IMR-90 (cell line): ENCODE results near the gene SLC12A6. TPM values are rescaled to one million over a fixed set of nuclear protein-coding genes. Genes with fewer than 3 reads are reported as not detected.

Experiments
- ATAC-seq: fragments of 200-7000 bp; cut with Tn5 transposase; 2 replicates; pipeline ENCODE4 v1.9.1; 2020; ENCODE audit warnings: low read depth, mild to moderate bottlenecking, moderate library complexity
- BruUV-seq: library from RNA; stranded (reverse); fragments of 400-500 nt; replicated peaks from 2 replicates; lab custom pipeline; 2021; lab: Mats Ljungman, UMichigan
- CTCF ChIA-PET: fragments of 300-600 bp; formaldehyde crosslinking; extraction: SDS; loops from one replicate; lab custom pipeline; 2021; ENCODE audit warnings: antibody characterized with exemption; lab: Yijun Ruan, JAX
- POLR2A ChIA-PET: fragments of 300-600 bp; sonication (Branson Sonifier 250); formaldehyde crosslinking; loops from one replicate; lab custom pipeline; 2022; ENCODE audit warnings: antibody characterized with exemption; ENCODE audit not compliant: unreplicated experiment; lab: Charles Lee
- DNase-seq: peaks from one replicate; pipeline ENCODE4 v3.0.0; 2013
- H2AFZ ChIP-seq: replicated peaks from 2 replicates; pipeline ENCODE3; 2013; ENCODE audit warnings: low read length, mild to moderate bottlenecking; ENCODE audit not compliant: poor library complexity
- H2AK5ac ChIP-seq: 2 replicates; pipeline ENCODE4 v1.6.1; 2013; ENCODE audit warnings: low read depth, low read length, inconsistent platforms
- H2AK9ac ChIP-seq: replicated peaks from 2 replicates; pipeline ENCODE3; 2013; ENCODE audit warnings: mild to moderate bottlenecking, low read depth, low read length, moderate library complexity; ENCODE audit not compliant: poor library complexity
- H2BK120ac ChIP-seq: 2 replicates; pipeline ENCODE4 v1.6.1; 2013; ENCODE audit warnings: low read depth, low read length, inconsistent platforms
- H2BK15ac ChIP-seq: 3 replicates; pipeline ENCODE4 v1.6.1; 2013; ENCODE audit warnings: low read depth, low read length, inconsistent platforms
- H2BK20ac ChIP-seq: 2 replicates; pipeline ENCODE4 v1.6.1; 2013; ENCODE audit warnings: low read depth, mild to moderate bottlenecking, inconsistent platforms, low read length, moderate library complexity
- H2BK5ac ChIP-seq: 2 replicates; pipeline ENCODE4 v1.6.1; 2013; ENCODE audit warnings: mild to moderate bottlenecking, low read depth, low read length, inconsistent platforms; ENCODE audit not compliant: poor library complexity, severe bottlenecking
- H3K14ac ChIP-seq: replicated peaks from 2 replicates; pipeline ENCODE4 v1.6.1; 2013; ENCODE audit warnings: low read depth, low read length, inconsistent platforms
- H3K18ac ChIP-seq: 2 replicates; pipeline ENCODE4 v1.6.1; 2013; ENCODE audit warnings: low read depth, low read length, control low read depth
- H3K23ac ChIP-seq: 2 replicates; pipeline ENCODE4 v1.6.1; 2013; ENCODE audit warnings: low read depth, low read length, inconsistent platforms
- H3K27ac ChIP-seq: 2 replicates; pipeline ENCODE4 v1.5.1; 2013; ENCODE audit warnings: mild to moderate bottlenecking, control low read depth, low read length; ENCODE audit not compliant: insufficient read depth
- H3K27me3 ChIP-seq: 2 replicates; pipeline ENCODE4 v1.6.1; 2013; ENCODE audit warnings: low read length; ENCODE audit not compliant: control insufficient read depth, insufficient read depth
- H3K36me3 ChIP-seq: 2 replicates; pipeline ENCODE4 v1.6.1; 2013; ENCODE audit warnings: low read length, mixed read lengths; ENCODE audit not compliant: control insufficient read depth, insufficient read depth
- H3K4ac ChIP-seq: 2 replicates; pipeline ENCODE4 v1.6.1; 2013; ENCODE audit warnings: low read depth, low read length, inconsistent platforms
- H3K4me1 ChIP-seq: 2 replicates; pipeline ENCODE4 v1.6.1; 2013; ENCODE audit warnings: low read length, mixed read lengths; ENCODE audit not compliant: control insufficient read depth, insufficient read depth
- H3K4me2 ChIP-seq: 2 replicates; pipeline ENCODE4 v1.6.1; 2013; ENCODE audit warnings: low read depth, mild to moderate bottlenecking, control low read depth, low read length, moderate library complexity
- H3K4me3 ChIP-seq: 2 replicates; pipeline ENCODE4 v1.5.1; 2013; ENCODE audit warnings: low read depth, mild to moderate bottlenecking, control low read depth, low read length, moderate library complexity; ENCODE audit not compliant: insufficient read depth
- H3K56ac ChIP-seq: 2 replicates; pipeline ENCODE4 v1.6.1; 2013; ENCODE audit warnings: low read length, inconsistent platforms; ENCODE audit not compliant: insufficient read depth; ENCODE audit errors: extremely low read depth
- H3K79me1 ChIP-seq, 2 experiments: 2 replicates each; pipeline ENCODE4 v1.6.1; 2013; ENCODE audit warnings: low read length in 2 of 2, inconsistent platforms in 1 of 2, low read depth in 1 of 2
- H3K9ac ChIP-seq: 2 replicates; pipeline ENCODE4 v1.6.1; 2013; ENCODE audit warnings: low read depth, low read length, control low read depth
- H3K9me1 ChIP-seq: 2 replicates; pipeline ENCODE4 v1.6.1; 2013; ENCODE audit warnings: low read length, inconsistent platforms; ENCODE audit not compliant: insufficient read depth
- H3K9me3 ChIP-seq: 2 replicates; pipeline ENCODE4 v1.6.1; 2013; ENCODE audit warnings: low read length; ENCODE audit not compliant: control insufficient read depth, insufficient read depth
- H4K20me1 ChIP-seq: 2 replicates; pipeline ENCODE4 v1.6.1; 2013; ENCODE audit warnings: low read length, inconsistent platforms; ENCODE audit not compliant: insufficient read depth
- H4K5ac ChIP-seq: 2 replicates; pipeline ENCODE4 v1.6.1; 2013; ENCODE audit warnings: mild to moderate bottlenecking, low read depth, low read length, control low read depth
- H4K8ac ChIP-seq, 2 experiments: 2 replicates each; pipeline ENCODE4 v1.6.1; 2013; ENCODE audit warnings: low read depth in 2 of 2, low read length in 2 of 2, control low read depth in 1 of 2, inconsistent platforms in 1 of 2
- H4K91ac ChIP-seq: 2 replicates; pipeline ENCODE4 v1.6.1; 2013; ENCODE audit warnings: low read depth, low read length, inconsistent platforms; ENCODE audit not compliant: insufficient read depth
- BHLHE40 ChIP-seq: fragments of 150-350 bp; IDR thresholded peaks from 2 replicates; pipeline ENCODE4 v1.6.1; 2016; ENCODE audit warnings: mild to moderate bottlenecking, low read depth, low read length
- CEBPB ChIP-seq: IDR thresholded peaks from 2 replicates; pipeline ENCODE4 v1.6.1; 2012; ENCODE audit warnings: low read depth, low read length, improper control_type of control experiment
- MAZ ChIP-seq: IDR thresholded peaks from 2 replicates; pipeline ENCODE4 v1.6.1; 2012; ENCODE audit warnings: low read depth, mild to moderate bottlenecking, low read length, improper control_type of control experiment, moderate library complexity, borderline replicate concordance
- MXI1 ChIP-seq: IDR thresholded peaks from 2 replicates; pipeline ENCODE4 v1.6.1; 2012; ENCODE audit warnings: low read depth, mild to moderate bottlenecking, low read length, moderate library complexity, borderline replicate concordance
- POLR2A ChIP-seq: IDR thresholded peaks from 2 replicates; pipeline ENCODE4 v1.6.1; 2012; ENCODE audit warnings: mild to moderate bottlenecking, low read depth, low read length
- WGBS, 2 experiments: methylation state at CpG; one replicate each; pipeline versions ENCODE4 v1.1.5 to v1.1.7; 2013; ENCODE audit warnings: missing lambda C conversion rate in 2 of 2; ENCODE audit not compliant: insufficient read length in 1 of 2; ENCODE audit errors: extremely low coverage in 2 of 2; 5-methylcytosine and 5-hydroxymethylcytosine counted together
- dilution Hi-C: fragments of 300-500 bp; cut with HindIII; formaldehyde crosslinking; loops from one replicate; pipeline ENCODE4 v1.14.3; 2018; ENCODE audit warnings: low sequenced_read_pairs; ENCODE audit not compliant: unreplicated experiment
- in situ Hi-C: fragments of 300-500 bp; cut with MboI; formaldehyde crosslinking; loops from 3 replicates; pipeline ENCODE4 v1.14.3; 2019; ENCODE audit warnings: low sequenced_read_pairs, inconsistent platforms, mixed read lengths
- intact Hi-C: fragments of 100-400 bp; cut with micrococcal nuclease; formaldehyde crosslinking; loops from 2 replicates; pipeline ENCODE4 v1.10.0; 2022
- polyA plus RNA-seq, 3 experiments: library from polyadenylated mRNA; depleted of rRNA; stranded (reverse); fragments of >200 nt; gene quantifications; 2 replicates each; pipeline ENCODE4 v1.2.3, GENCODE V29; 2012; ENCODE audit warnings: low replicate concordance in 1 of 3
- total RNA-seq: library from RNA; depleted of rRNA; stranded (reverse); fragments of >200 nt; gene quantifications from 2 replicates; pipeline ENCODE4 v1.2.3, GENCODE V29; 2012
- TF ChIP-seq, protein P1 (sequence below): fragments of 150-350 bp; IDR thresholded peaks from 2 replicates; pipeline ENCODE4 v1.6.1; 2017; ENCODE audit warnings: mild to moderate bottlenecking, antibody characterized with exemption, low read length, low read depth

The SLC12A6 gene
- total and polyA plus RNA-seq, 2 of the 4 experiments (the other 2 are of a cell fraction) = 7.7 to 10.2 TPM

DNA sequence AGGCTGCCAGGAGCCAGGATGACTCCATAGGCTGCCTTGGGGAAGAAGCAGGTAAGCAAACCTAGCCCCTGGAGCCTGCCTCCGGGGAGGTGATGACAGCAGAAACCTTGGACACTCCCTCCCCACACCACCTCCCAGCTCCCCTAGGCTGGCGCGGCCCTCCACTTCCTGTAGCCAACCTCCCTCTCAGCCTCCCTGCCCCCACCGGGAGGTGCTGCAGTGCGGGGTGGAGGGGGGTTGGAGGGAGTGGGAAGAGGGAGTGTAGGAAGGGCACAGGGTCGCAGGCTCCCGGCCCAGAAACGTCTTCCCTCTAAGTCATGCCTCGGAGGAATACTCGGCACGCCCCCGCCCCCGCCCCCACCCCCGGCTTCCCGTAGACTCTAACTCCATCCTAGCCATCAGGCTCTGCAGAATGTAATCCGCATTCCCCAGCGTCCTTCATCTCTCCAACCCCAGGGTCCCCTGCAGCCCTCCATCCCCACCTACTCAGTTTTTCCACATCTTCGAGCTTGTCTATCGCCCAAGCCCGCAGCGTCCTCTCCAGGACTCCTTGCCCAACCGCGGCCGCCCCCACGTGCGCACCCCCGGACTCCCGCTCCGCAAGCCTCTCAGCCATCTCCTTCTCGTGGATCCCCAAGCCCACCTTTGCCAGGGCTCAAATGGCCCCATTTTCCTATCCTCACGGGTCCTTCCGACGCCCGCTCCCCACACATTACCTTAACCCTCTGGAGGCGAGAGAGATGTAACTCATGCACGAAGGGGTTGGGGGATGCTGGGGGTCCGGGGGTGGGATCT is 28.9 kb upstream of the SLC12A6 start:
- TF ChIP-seq BHLHE40 (no peak), POLR2A (no peak), CEBPB (no peak), MXI1 (peak; percentile 39; the same call in 1 of the 2 replicates), MAZ (peak; percentile 62; the same call in 1 of the 2 replicates)
- TF ChIP-seq, protein P1, sequence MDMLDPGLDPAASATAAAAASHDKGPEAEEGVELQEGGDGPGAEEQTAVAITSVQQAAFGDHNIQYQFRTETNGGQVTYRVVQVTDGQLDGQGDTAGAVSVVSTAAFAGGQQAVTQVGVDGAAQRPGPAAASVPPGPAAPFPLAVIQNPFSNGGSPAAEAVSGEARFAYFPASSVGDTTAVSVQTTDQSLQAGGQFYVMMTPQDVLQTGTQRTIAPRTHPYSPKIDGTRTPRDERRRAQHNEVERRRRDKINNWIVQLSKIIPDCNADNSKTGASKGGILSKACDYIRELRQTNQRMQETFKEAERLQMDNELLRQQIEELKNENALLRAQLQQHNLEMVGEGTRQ = no peak
- no peaks in the 10 kb centered on the region for H3K9me3 ChIP-seq
- peak overlapping the region; percentile 53; the same call in 1 of the 2 replicates for H4K91ac ChIP-seq
- peak overlapping the region; percentile 96 for H2AK9ac ChIP-seq
- intact Hi-C loops = loop anchor here (1.0 to 10.0 kb wide), 4 partner anchors 23 to 302 kb away; partner anchors contain the start of genes NOP10 and NUTM1
- H3K79me1 ChIP-seq = peaks cover 23 to 39% of the 10 kb centered on the region in 2 experiments
- ChIA-PET POLR2A (interaction anchor here (0.6 kb wide), 1 partner anchor 156 kb away, joined by 4 read pairs; the partner anchor contains the start of gene KATNBL1), CTCF (interaction anchor here (0.6 to 1.7 kb wide), 11 partner anchors 8 to 287 kb away, joined by 3 to 5 read pairs (median 3); partner anchors contain the start of genes NOP10, NUTM1 and SLC12A6)
- peak overlapping the region; percentile 24; the same call in 1 of the 2 replicates for H2AK5ac ChIP-seq
- H3K4me1 ChIP-seq = 0 out of 2 replicates have a peak, but pooled peaks cover 3% of the 10 kb centered on the region
- peak overlapping the region; percentile 65 for H3K9ac ChIP-seq
- in situ Hi-C loops = loop anchor here (10.0 kb wide), 1 partner anchor 262 kb away; the partner anchor contains the start of genes EMC7 and PGBD4
- peak overlapping the region; percentile 43 to 53; a peak in 2 of 4 replicates for H4K8ac ChIP-seq
- no peaks in the 10 kb centered on the region for H3K27me3 ChIP-seq
- peaks cover 10% of the 10 kb centered on the region for H3K9me1 ChIP-seq
- H3K14ac ChIP-seq = peak overlapping the region; percentile 83; the same call in 1 of the 2 replicates
- no peak overlapping the region for H2BK15ac ChIP-seq
- dilution Hi-C loops = no loop called here
- H2BK5ac ChIP-seq = peak overlapping the region; percentile 11
- peak; percentile 36 for DNase-seq
- H3K36me3 ChIP-seq = peaks cover 9% of the 10 kb centered on the region
- no peak overlapping the region; the same call in 1 of the 2 replicates for H3K56ac ChIP-seq
- no TSS peak for BruUV-seq
- H3K27ac ChIP-seq = peak overlapping the region; percentile 66
- H3K23ac ChIP-seq = peak overlapping the region; percentile 80; the same call in 1 of the 2 replicates
- H3K18ac ChIP-seq = no peak overlapping the region; the same call in 1 of the 2 replicates
- no peak overlapping the region; the same call in 1 of the 2 replicates for H2BK20ac ChIP-seq
- peak overlapping the region; percentile 75; the same call in 1 of the 2 replicates for H3K4ac ChIP-seq
- 0% methylated on average over 5 of the region's 37 CpGs; no CpG with 5 or more reads in 1 of the 2 experiments for WGBS, 2 experiments
- H2AFZ ChIP-seq = peak overlapping the region; percentile 98
- H4K5ac ChIP-seq = no peak overlapping the region
- H3K4me3 ChIP-seq = peak overlapping the region; percentile 87
- peak; percentile 36 for ATAC-seq
- peak overlapping the region; percentile 88 for H3K4me2 ChIP-seq
- no peak overlapping the region for H2BK120ac ChIP-seq
- peaks cover 8% of the 10 kb centered on the region; the same call in 1 of the 2 replicates for H4K20me1 ChIP-seq
